GM13976 (cell line): ENCODE results near the gene MUSTN1.

ENCODE experiments used
- DNase-seq: peaks from one replicate; pipeline ENCODE4 v3.0.0; 2012; ENCODE audit warnings: low spot score
- in situ Hi-C: fragments of 300-500 bp; cut with MboI; formaldehyde crosslinking; loops from one replicate; pipeline ENCODE4 v1.12.0; 2022; ENCODE audit warnings: low sequenced_read_pairs, mixed read lengths, inconsistent platforms; ENCODE audit not compliant: unreplicated experiment
- TF ChIP-seq, protein P1 (sequence below): IDR thresholded peaks from 2 replicates; pipeline ENCODE4 v1.5.1; 2012; ENCODE audit warnings: borderline replicate concordance, mild to moderate bottlenecking; ENCODE audit not compliant: insufficient read depth; ENCODE audit errors: extremely low read depth, missing control alignments, control extremely low read depth

MUSTN1 gene

DNA sequence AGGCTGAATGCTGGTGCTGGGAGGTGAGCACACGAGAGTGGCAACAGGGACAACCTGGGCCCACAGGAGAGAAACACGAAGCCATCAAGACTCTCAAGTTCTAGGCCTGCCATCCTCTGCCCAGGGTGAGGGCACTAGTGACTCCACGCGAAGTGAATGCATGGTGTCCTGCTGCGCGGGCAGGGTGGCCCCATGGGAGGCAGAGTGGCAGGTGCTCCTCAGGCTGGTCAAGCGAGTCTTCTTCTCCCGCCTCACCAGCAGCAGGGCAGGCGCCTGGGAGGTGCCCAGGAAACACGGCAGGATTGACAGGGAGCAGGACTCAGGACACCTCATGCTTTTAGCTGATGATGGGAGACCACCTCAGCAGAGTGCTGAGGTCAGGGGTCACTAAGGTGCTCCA, 35.7 kb upstream of the MUSTN1 start:
- TF ChIP-seq, protein P1, sequence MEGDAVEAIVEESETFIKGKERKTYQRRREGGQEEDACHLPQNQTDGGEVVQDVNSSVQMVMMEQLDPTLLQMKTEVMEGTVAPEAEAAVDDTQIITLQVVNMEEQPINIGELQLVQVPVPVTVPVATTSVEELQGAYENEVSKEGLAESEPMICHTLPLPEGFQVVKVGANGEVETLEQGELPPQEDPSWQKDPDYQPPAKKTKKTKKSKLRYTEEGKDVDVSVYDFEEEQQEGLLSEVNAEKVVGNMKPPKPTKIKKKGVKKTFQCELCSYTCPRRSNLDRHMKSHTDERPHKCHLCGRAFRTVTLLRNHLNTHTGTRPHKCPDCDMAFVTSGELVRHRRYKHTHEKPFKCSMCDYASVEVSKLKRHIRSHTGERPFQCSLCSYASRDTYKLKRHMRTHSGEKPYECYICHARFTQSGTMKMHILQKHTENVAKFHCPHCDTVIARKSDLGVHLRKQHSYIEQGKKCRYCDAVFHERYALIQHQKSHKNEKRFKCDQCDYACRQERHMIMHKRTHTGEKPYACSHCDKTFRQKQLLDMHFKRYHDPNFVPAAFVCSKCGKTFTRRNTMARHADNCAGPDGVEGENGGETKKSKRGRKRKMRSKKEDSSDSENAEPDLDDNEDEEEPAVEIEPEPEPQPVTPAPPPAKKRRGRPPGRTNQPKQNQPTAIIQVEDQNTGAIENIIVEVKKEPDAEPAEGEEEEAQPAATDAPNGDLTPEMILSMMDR, result no peak
- in situ Hi-C loops, result no loop called here
- no peak for DNase-seq

DNA sequence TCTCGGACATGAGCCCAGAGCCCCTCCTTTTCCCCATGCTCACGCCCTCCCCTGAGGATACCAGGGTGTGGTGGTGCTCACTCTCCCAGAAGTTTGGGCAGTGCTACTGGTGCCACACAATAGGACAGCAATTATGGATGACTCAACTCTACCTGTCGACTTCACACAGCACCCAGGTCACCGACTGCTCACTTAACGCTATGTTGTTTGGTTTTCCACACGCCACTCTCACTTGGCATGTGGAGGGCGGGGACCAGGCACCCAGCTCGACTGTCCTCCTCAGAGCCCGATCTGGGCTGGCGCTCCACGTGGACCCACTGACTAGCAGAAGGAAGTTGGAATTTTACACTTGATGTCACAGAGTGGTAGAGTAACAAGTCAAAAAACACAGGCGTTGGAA, 31.6 kb upstream of the MUSTN1 start:
- DNase-seq, result no peak
- in situ Hi-C loops, result no loop called here
- TF ChIP-seq, protein P1, result no peak

DNA sequence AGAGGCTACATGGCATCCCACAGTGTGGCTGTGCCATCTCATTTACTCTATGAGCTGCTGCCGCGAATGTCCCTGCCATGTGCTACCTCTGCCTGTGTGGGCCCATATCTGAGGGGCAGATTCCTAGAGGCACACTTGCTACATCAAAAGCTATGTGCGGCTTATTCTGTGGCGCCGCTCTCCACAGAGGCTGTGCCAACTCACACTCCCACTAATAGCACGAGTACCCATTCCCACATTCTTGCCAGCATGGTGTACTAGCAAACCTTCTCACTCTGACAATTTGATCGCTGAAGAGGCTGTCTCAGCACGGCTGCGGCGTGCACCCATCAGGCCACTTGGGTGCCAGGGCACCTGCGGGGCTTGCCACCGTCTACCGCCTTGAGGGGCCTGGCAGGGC, 31.2 kb upstream of the MUSTN1 start:
- TF ChIP-seq, protein P1, result no peak
- no peak for DNase-seq

DNA sequence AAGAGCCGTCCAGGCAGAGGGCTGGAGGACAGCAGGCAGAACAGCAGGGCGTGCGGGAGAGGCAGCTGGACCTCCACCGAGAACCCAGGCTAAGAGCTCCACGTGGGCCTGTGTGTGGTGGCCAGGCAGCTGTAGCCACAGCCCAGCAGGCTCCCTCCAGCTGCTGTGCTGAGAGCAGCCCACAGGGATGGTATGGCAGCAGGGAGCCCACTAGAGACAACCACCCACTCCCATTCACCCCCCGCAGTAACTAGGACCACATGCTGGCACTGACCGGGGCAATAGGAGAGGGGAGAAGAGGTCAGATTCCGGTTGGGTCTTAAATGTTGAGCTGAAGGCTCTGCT, 25.6 kb upstream of the MUSTN1 start:
- in situ Hi-C loops, result no loop called here
- TF ChIP-seq, protein P1, result no peak
- no peak for DNase-seq

More for the DNA sequence above, 31.2 kb upstream of the MUSTN1 start:
- in situ Hi-C loops, result no loop called here

DNA sequence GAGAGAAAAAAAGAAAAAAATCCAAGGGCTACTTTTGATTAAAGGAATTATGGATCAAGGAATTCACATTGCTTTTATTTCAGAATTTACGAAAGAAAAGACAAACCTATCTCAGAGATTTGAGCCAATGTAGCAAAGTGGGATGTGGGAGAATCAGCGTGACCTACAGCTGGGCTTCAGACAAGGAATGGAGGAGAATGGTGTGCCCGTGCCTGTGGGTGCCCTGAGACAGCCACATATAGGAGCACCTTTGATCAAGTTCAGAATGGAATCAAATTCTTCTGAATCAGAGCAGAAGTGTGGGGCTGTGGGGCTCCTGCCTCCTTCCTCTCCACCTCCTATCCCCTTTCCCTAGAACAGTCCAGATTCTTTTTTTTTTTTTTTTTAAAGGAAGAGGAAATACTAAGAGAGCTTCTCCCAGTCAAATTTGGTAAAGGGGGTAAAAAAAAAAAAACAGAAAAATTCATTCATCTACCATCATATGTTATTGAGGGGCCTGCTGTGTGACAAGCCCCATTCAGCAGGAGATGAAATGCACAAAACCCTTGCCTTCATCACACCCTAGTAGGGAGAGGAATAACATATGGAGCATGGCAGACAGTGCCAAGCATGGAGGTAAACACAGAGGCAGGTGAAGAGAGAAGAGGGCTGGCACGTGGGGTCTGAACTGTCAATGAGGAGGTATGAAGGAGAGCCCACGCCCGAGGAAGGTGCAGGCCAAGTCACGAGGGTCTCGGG, 25.0 kb upstream of the MUSTN1 start:
- in situ Hi-C loops, result no loop called here
- TF ChIP-seq, protein P1, result no peak
- DNase-seq, result no peak

DNA sequence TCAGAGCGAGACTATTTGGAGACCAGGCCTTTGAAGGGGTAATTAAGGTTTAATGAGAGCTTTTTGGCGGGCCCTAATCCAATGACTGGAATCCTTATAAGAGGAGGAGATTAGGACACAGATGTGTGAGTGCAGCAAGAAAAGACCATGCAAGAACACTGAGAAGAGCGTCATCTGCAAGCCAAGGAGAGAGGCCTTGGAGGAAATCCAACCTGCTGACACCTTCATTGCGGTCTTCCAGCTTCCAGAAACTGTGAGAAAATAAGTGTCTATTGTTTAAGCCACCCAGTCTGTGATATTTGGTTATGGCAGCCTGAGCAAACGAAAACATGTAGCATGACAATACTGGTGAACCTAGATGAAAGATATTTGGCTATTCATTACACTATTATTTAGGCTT, 23.0 kb upstream of the MUSTN1 start:
- DNase-seq, result no peak
- in situ Hi-C loops, result no loop called here
- TF ChIP-seq, protein P1, result no peak

DNA sequence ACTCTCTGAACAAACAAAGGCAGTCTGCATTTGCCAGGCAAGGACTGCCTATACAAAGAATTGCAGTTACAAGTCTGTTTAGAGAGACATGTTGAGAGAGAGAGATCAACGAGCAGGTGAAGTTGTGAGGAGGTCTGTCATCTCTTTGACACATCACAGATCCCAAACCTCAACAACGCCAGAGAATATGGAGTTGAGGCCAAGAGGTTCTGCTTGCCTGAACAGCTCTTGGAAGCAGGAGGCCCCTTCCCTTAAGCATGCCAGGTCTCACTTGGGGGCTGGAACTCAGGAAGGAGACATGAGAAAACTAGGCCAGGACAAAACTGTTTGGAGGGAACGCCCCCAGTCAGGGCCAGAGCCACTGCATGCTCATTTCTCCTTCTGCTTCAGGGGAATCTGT, 22.3 kb upstream of the MUSTN1 start:
- in situ Hi-C loops, result no loop called here
- TF ChIP-seq, protein P1, result no peak
- no peak for DNase-seq
